HG03175 (cell line): Measurements from ENCODE around the gene REXO2.

Experiments
- ATAC-seq: cut with Tn5 transposase; IDR thresholded peaks from one replicate; pipeline ENCODE4 v1.9.1; 2021; ENCODE audit warnings: mild to moderate bottlenecking, moderate library complexity; ENCODE audit not compliant: unreplicated experiment

The REXO2 gene

GRCh38 chr11:114440121-114440860 lies 1.0 kb downstream of the REXO2 start:
- ATAC-seq = no peak

- no peak for ATAC-seq
Measured at GRCh38 chr11:114440971-114441763, 1.9 kb downstream of the REXO2 start.

- no peak for ATAC-seq
Measured at GRCh38 chr11:114441921-114442320, 2.7 kb downstream of the REXO2 start.

GRCh38 chr11:114442536-114442935 lies 3.3 kb downstream of the REXO2 start:
- no peak for ATAC-seq

- ATAC-seq = no peak
Measured at GRCh38 chr11:114447444-114447843, 8.2 kb downstream of the REXO2 start.

- no peak for ATAC-seq
Measured at GRCh38 chr11:114447892-114448291, 8.6 kb downstream of the REXO2 start.

GRCh38 chr11:114448749-114449482 lies 9.6 kb downstream of the REXO2 start:
- ATAC-seq = no peak

- ATAC-seq = no peak
Measured at GRCh38 chr11:114449845-114450244, 10.6 kb downstream of the REXO2 start.

GRCh38 chr11:114452399-114452798 lies 13.1 kb downstream of the REXO2 start:
- ATAC-seq = no peak

- no peak for ATAC-seq
Measured at GRCh38 chr11:114463999-114464398, 24.7 kb downstream of the REXO2 start.

GRCh38 chr11:114466742-114467141 lies 27.5 kb downstream of the REXO2 start:
- no peak for ATAC-seq

- no peak for ATAC-seq
Measured at GRCh38 chr11:114472661-114473060, 33.4 kb downstream of the REXO2 start.

GRCh38 chr11:114478001-114478410 lies 38.7 kb downstream of the REXO2 start:
- no peak for ATAC-seq

- no peak for ATAC-seq
Measured at GRCh38 chr11:114478768-114479167, 39.5 kb downstream of the REXO2 start.

GRCh38 chr11:114479331-114479730 lies 40.1 kb downstream of the REXO2 start:
- no peak for ATAC-seq

- ATAC-seq = no peak
Measured at GRCh38 chr11:114482114-114482513, 42.8 kb downstream of the REXO2 start.

- ATAC-seq = no peak
Measured at GRCh38 chr11:114483929-114484328, 44.7 kb downstream of the REXO2 start.

- ATAC-seq = no peak
Measured at GRCh38 chr11:114496915-114497314, 57.6 kb downstream of the REXO2 start.

- no peak for ATAC-seq
Measured at GRCh38 chr11:114499756-114500155, 60.5 kb downstream of the REXO2 start.
